ENCODE results near the gene SMIM14. TPM values are rescaled to one million over a fixed set of nuclear protein-coding genes. Genes with fewer than 3 reads are reported as not detected.
"Not testable (repeated sequence)": the region's sequence is repeated elsewhere in the genome, so short reads cannot be mapped to it uniquely, and the experiment has no call there.

SMIM14 gene
- total RNA-seq, 1 donor from 2014 or later = 3.3 TPM

- intact Hi-C loops (cut with micrococcal nuclease) = no loop called here
Observed at GRCh38 chr4:39648213-39648612, 9.5 kb upstream of the SMIM14 start.

DNA sequence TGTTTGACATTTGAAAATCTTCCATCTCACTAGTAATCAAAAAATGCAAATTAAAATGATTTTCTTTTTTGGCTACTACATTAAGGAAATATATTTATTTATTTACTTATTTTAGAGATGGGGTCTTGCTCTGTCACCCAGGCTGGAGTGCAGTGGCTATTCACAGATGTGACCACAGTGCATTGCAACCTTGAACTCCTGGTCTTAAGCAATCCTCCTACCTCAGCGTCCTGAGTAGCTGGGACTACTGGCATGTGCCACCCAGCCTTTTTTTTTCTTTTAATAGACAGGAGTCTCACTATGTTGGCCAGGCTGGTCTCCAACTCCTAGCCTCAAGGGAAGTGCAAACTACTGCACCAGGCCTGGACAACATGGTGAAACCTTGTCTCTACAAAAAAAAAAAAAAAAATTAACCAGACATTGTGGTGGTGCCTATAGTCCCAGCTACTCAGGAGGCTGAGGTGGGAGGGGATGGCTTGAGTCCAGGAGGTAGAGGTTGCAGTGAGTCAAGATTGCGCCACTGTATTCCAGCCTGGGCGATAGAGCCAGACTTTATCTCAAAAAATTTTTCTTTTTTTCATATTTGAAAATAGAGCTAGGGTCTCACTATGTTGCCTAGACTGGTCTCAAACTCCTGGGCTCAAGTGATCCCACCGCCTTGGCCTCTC, 4.4 kb upstream of the SMIM14 start:
- intact Hi-C loops (cut with micrococcal nuclease) = no loop called here

DNA sequence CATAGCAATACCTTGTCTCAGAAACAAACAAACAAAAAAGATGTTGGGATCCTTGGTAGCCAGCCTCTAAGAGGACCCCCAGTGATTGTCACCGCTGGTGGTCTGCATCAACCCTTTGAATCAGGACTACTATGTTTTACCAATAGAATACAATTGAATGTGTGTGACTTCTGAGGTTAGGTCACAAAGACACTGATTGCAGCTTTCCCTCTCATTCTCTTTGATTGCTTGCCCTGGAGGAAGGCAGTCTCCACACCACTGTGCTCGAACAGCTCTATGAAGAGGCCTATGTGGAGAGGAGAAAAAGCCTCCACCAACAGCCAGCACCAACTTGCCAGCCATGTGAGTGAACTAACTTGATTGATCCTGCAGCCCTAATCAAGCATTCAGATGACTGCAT, 2.8 kb upstream of the SMIM14 start:
- intact Hi-C loops (cut with micrococcal nuclease) = no loop called here

GRCh38 chr4:39637586-39638353, 895 bp downstream of the SMIM14 start:
- intact Hi-C loops (cut with micrococcal nuclease) = loop anchor here (1.0 to 5.0 kb wide), 10 partner anchors 110 to 680 kb away; partner anchors contain the start of genes LIAS, RFC1, RHOH and UGDH

- intact Hi-C loops (cut with micrococcal nuclease) = loop anchor here (5.0 kb wide), 5 partner anchors 270 to 680 kb away; partner anchors contain the start of genes RFC1 and RHOH
Observed at GRCh38 chr4:39637221-39637585, 1.5 kb downstream of the SMIM14 start.

DNA sequence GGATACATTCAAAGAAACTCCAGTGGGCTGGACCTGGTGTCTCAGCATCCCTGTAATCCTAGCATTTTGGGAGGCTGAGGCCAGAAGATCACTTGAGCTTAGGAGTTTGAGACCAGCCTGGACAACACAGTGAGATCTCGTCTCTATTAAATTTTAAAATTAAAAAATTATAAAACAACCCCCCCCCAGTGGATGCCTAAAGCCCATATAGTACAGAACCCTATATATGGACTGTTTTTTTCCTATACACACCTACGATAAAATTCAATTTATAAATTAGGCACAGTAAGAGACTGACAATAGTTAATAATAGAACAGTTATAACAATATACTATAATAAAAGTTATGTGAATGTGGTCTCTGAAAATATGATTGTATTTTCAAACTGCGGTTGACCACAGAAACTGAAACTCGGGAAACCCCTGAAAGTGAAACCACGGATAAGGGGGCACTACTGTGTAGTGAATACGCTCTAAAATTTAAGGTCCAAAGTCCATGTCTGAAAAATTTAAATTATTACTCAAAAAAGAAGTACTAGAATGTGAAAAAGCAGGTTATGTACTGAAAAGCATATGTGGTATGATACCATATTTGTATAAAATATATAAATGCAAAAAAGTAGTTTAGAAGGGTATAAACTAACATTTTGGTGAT, 2.0 kb downstream of the SMIM14 start:
- intact Hi-C loops (cut with micrococcal nuclease) = loop anchor here (5.0 kb wide), 5 partner anchors 269 to 681 kb away; partner anchors contain the start of genes RFC1 and RHOH

- intact Hi-C loops (cut with micrococcal nuclease) = loop anchor here (5.0 kb wide), 5 partner anchors 268 to 682 kb away; partner anchors contain the start of genes RFC1 and RHOH
Observed at GRCh38 chr4:39635023-39635422, 3.6 kb downstream of the SMIM14 start.

- intact Hi-C loops (cut with micrococcal nuclease) = no loop called here
Observed at GRCh38 chr4:39631700-39632079, 7.0 kb downstream of the SMIM14 start.

DNA sequence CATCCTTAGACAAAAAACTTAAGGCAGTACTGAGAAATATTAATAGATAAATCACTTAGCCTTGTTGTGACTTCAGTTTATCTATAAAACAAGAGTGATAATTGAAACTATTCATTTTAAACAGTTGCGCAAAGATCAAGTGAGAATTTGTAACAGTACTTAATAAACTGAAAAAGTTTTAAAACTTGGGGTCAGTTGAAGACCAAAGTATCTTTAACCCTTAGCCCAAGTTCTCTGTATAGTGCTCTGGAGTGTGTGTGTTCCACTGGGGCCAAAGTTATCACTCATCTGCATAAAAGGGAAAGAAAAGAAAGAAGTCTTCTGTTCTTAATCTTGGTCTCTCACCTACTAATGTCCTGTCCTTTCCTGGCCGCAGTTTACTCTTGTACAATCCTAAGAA, 11.3 kb downstream of the SMIM14 start:
- intact Hi-C loops (cut with micrococcal nuclease) = no loop called here

DNA sequence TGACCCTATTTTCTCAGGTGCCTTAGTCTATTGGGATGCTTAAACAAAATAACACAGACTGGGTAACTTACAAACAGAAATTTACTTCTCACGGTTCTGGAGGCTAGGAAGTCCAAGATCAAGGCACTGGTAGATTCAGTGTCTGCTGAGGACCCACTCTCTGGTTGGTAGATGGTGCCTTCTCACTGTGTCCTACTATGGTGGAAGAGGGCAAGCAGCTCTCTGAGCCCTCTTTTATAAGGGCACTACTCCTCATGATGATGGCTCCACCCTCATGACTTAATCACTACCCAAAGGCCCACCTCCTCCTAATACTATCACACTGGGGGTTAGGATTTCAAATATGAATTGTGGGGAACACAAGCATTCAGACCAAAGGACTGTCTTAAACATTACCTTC, 11.8 kb downstream of the SMIM14 start:
- intact Hi-C loops (cut with micrococcal nuclease) = no loop called here

DNA sequence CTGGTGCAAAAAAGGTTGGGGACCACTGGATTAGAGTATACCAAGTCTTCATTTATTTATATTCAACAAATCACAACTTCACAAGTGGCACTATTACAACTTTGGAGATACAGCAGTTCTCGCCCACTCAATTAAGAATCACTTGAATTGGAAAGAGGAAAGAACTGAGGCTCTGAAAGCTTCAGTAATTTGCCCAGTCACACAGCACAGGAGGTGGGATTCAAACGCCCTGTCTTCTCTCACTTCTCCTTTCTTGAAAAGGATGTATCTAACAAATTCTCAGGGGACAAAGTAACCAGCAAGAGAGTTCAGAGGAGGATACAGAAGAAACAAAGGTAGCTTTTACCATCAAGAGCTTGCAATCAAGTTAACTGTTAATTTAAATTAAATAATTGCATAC, 12.4 kb downstream of the SMIM14 start:
- intact Hi-C loops (cut with micrococcal nuclease) = no loop called here

- intact Hi-C loops (cut with micrococcal nuclease) = no loop called here
Observed at GRCh38 chr4:39621582-39621981, 17.1 kb downstream of the SMIM14 start.

GRCh38 chr4:39620551-39621313, 17.9 kb downstream of the SMIM14 start:
- intact Hi-C loops (cut with micrococcal nuclease) = no loop called here

GRCh38 chr4:39617534-39617933, 21.1 kb downstream of the SMIM14 start:
- intact Hi-C loops (cut with micrococcal nuclease) = no loop called here

DNA sequence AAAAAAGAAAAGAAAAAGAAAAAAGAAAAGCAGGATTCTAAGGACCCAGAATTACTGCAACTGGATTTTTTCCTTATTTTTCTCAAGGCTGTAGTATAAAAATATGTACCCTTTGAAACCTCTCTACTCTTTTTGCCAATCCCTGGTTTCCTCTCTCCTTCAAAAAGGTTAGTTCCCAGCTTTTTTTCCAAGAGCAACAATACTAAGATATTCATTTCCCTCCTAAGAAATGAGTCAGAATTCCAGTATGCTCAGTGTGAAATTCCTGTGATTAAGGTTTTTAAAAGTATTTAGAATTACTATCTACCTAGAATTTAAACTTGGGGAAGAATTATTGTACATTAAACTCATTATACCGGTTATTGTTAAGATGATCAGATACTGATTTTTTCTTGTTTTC, 22.0 kb downstream of the SMIM14 start:
- intact Hi-C loops (cut with micrococcal nuclease) = no loop called here

GRCh38 chr4:39616112-39616511, 22.6 kb downstream of the SMIM14 start:
- intact Hi-C loops (cut with micrococcal nuclease) = not testable (repeated sequence)

DNA sequence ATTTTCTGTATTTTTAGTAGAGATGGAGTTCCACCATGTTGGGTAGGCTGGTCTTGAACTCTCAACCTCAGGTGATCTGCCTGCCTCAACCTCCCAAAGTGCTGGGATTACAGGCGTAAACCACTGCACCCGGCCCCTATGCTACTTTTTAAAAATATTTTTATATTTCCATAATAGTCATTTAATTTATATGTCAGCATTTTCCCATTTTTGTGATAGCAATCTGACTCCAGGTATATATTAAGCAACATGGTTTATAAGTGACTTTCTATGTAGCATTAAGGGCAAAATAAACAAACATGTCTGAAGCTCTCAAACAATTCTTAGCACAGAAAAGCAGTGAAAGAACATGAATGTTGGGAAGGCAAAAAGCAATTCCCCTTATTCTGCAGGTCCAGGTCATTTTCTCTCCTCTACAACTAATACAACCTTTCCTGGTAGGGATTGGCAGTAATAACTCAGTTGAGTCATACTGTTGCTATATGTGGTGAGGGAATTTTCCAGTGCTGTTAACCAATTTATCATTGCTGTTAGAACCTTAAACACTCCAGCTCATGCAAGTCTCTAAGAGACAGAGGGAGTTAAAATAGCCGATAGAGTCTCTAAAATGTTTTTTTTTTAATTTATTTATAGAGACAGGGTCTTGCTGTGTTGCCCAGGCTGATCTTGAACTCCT, 24.0 kb downstream of the SMIM14 start:
- intact Hi-C loops (cut with micrococcal nuclease) = no loop called here

- intact Hi-C loops (cut with micrococcal nuclease) = no loop called here
Observed at GRCh38 chr4:39613093-39613656, 25.5 kb downstream of the SMIM14 start.

DNA sequence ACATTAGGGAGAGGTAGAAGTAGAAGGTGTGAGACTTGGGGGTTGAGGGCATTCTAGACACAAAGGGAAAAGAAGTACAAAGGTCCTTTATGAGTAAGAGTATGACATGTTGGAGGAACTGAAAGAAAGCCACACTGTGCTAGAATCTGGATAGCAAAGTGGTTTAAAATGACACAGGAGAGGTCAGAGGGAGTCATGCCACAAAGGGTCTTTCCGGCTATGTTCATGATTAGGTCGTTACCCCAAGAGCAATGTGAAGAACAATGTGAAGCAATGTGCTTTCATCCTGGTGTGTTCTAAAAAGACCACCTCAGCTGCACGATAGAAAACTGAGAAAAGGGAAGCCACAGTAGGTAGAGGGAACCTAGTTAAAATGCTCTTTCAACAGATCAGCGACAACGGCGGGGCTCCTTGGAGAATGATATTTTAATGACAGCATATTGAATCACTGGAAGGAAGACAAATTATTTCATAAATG, 29.2 kb downstream of the SMIM14 start:
- intact Hi-C loops (cut with micrococcal nuclease) = no loop called here

DNA sequence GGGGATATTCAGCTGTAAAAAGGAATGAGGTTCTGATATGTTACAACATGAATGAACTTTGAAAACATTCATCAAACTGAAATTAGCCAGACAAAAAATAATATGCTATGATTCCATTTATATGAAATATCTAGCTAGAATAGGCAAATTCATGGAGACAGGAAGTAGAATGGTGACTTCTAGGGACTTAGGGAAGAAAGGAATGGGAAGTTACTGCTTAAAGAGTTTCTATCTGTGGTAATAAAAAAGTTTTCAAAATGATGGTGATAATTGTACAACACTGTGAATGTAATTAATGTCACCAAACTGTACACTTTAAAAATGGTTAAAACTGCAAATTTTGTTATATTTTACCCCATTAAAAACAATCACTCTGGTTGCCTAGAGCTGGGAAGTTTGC, 30.2 kb downstream of the SMIM14 start:
- intact Hi-C loops (cut with micrococcal nuclease) = no loop called here
